ENCODE results near the gene SYNGR2.

The SYNGR2 gene

GRCh38 chr17:78174346-78174869 is 6.0 kb downstream of the SYNGR2 start:
- TF ChIP-seq, protein P1, sequence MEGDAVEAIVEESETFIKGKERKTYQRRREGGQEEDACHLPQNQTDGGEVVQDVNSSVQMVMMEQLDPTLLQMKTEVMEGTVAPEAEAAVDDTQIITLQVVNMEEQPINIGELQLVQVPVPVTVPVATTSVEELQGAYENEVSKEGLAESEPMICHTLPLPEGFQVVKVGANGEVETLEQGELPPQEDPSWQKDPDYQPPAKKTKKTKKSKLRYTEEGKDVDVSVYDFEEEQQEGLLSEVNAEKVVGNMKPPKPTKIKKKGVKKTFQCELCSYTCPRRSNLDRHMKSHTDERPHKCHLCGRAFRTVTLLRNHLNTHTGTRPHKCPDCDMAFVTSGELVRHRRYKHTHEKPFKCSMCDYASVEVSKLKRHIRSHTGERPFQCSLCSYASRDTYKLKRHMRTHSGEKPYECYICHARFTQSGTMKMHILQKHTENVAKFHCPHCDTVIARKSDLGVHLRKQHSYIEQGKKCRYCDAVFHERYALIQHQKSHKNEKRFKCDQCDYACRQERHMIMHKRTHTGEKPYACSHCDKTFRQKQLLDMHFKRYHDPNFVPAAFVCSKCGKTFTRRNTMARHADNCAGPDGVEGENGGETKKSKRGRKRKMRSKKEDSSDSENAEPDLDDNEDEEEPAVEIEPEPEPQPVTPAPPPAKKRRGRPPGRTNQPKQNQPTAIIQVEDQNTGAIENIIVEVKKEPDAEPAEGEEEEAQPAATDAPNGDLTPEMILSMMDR (IDR thresholded peaks at IDR 0.05; ENCODE audit: control extremely low read depth, extremely low read depth, low read depth, missing control alignments): peak; percentile 24
- ChIA-PET CTCF (interaction anchor here (0.8 to 6.3 kb wide), 13 partner anchors 11 to 89 kb away, joined by 3 to 50 read pairs (median 9); partner anchors contain the start of genes AFMID, C17orf99 and TK1), POLR2A (interaction anchor here (0.6 to 1.4 kb wide), 4 partner anchors 8 to 50 kb away, joined by 3 to 4 read pairs (median 4); partner anchors contain the start of gene AFMID)
- no peak for DNase-seq (ENCODE audit: extremely low spot score)

- POLR2A ChIA-PET: interaction anchor here (0.7 to 1.4 kb wide), 6 partner anchors 9 to 59 kb away, joined by 3 to 4 read pairs (median 3); no protein-coding TSS in a partner anchor
- no peak for DNase-seq (ENCODE audit: extremely low spot score)
- TF ChIP-seq, protein P1 (IDR thresholded peaks at IDR 0.05; ENCODE audit: control extremely low read depth, extremely low read depth, low read depth, missing control alignments): peak; percentile 5
- CTCF ChIA-PET: interaction anchor here (0.7 to 6.3 kb wide), 20 partner anchors 11 to 156 kb away, joined by 3 to 50 read pairs (median 6); partner anchors contain the start of genes AFMID, C17orf99 and TK1
Measured at GRCh38 chr17:78174870-78175642, 6.7 kb downstream of the SYNGR2 start.

DNA sequence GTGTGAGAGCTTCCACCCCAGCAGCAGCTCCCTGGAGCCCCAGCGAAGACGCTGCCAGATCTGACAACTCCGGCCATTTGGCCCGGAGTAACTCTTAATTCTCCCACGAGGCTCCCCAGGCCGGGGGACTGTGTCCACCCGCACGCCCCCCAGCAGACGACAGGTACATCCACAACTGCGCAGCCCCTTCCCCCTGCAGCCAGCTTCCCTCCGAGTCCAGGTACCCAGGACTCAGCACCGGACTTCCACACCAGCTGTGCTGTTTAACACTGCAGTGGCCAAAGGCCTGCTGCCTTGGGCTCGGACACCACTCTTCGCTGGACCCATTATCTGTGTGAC is 7.2 kb downstream of the SYNGR2 start:
- ChIA-PET CTCF (interaction anchor here (0.7 to 6.3 kb wide), 20 partner anchors 10 to 156 kb away, joined by 3 to 50 read pairs (median 6); partner anchors contain the start of genes AFMID and TK1), POLR2A (interaction anchor here (0.9 to 1.4 kb wide), 4 partner anchors 8 to 60 kb away, joined by 3 to 4 read pairs (median 4); no protein-coding TSS in a partner anchor)
- TF ChIP-seq, protein P1 (IDR thresholded peaks at IDR 0.05; ENCODE audit: control extremely low read depth, extremely low read depth, low read depth, missing control alignments): no peak
- no peak for DNase-seq (ENCODE audit: extremely low spot score)

DNA sequence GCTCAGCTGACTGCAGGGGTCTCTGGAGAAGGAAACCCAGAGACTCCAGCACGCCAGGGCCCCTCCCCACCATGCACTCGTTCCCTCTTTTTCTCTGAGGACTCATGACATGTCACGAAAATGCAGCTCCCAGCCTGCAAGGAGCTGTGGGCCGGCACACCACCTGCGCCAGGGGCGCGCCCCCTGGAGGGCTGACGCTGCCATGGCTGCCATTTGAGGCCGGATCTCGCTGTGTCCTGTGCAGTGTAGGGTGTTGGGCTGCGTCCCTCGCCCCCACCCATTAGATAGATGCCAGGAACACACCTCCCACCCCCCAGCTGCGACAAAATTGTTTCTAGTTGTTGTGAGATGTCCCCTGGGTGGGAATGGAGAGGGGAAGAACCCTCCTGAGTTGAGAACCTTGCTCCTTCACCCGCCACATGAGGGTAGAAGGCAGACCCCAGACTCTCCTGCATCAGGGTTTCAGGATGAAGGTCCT is 8.2 kb downstream of the SYNGR2 start:
- ChIA-PET POLR2A (interaction anchor here (0.5 to 1.1 kb wide), 5 partner anchors 10 to 50 kb away, joined by 3 to 5 read pairs (median 4); partner anchors contain the start of gene TMC6), CTCF (interaction anchor here (0.6 to 6.3 kb wide), 31 partner anchors 9 to 163 kb away, joined by 3 to 50 read pairs (median 5); partner anchors contain the start of genes AFMID, TK1 and TMC8)
- peak; percentile 78 for DNase-seq (ENCODE audit: extremely low spot score)
- TF ChIP-seq, protein P1 (IDR thresholded peaks at IDR 0.05; ENCODE audit: control extremely low read depth, extremely low read depth, low read depth, missing control alignments): peak; percentile 98

- TF ChIP-seq, protein P1 (IDR thresholded peaks at IDR 0.05; ENCODE audit: control extremely low read depth, extremely low read depth, low read depth, missing control alignments): no peak
- ChIA-PET CTCF (interaction anchor here (1.3 to 2.6 kb wide), 5 partner anchors 35 to 94 kb away, joined by 3 to 10 read pairs (median 3); no protein-coding TSS in a partner anchor), POLR2A (interaction anchor here (0.6 kb wide), 1 partner anchor 8 kb away, joined by 3 read pairs; the partner anchor contains the start of genes AFMID and TK1)
- no peak for DNase-seq (ENCODE audit: extremely low spot score)
Measured at GRCh38 chr17:78179372-78179771, 11.0 kb downstream of the SYNGR2 start.

DNA sequence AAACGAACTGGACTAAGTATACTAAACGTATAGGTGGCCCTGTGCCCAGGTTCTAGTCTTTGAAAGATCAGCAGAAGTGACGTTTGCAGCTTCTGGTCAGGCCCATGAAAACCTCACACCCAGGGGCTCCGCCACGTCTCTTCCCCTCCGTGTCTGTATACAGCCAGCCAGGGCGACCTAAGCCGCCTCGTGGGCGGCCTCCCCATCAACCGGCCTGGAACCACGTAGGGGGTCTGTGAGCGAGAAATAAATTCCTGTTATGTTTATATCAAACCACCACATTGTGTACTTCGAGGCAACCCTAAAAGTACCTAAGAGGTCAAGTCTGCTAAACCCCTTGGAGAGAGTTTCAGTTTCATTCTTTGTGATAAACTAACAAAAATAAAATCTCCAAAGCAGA is 11.7 kb downstream of the SYNGR2 start:
- CTCF ChIA-PET: interaction anchor here (1.4 to 2.6 kb wide), 3 partner anchors 36 to 70 kb away, joined by 3 to 10 read pairs (median 3); no protein-coding TSS in a partner anchor
- POLR2A ChIA-PET: no interaction called here
- DNase-seq (ENCODE audit: extremely low spot score): no peak
- TF ChIP-seq, protein P1 (IDR thresholded peaks at IDR 0.05; ENCODE audit: control extremely low read depth, extremely low read depth, low read depth, missing control alignments): no peak

All from GM10248 (cell line).